ENCODE measurements around the gene FAM13A. TPM values are rescaled to one million over a fixed set of nuclear protein-coding genes. Genes with fewer than 3 reads are reported as not detected.

FAM13A gene
- total RNA-seq, 3 donors from 2014 or later, result 55.7 to 170 (median 118) TPM

DNA sequence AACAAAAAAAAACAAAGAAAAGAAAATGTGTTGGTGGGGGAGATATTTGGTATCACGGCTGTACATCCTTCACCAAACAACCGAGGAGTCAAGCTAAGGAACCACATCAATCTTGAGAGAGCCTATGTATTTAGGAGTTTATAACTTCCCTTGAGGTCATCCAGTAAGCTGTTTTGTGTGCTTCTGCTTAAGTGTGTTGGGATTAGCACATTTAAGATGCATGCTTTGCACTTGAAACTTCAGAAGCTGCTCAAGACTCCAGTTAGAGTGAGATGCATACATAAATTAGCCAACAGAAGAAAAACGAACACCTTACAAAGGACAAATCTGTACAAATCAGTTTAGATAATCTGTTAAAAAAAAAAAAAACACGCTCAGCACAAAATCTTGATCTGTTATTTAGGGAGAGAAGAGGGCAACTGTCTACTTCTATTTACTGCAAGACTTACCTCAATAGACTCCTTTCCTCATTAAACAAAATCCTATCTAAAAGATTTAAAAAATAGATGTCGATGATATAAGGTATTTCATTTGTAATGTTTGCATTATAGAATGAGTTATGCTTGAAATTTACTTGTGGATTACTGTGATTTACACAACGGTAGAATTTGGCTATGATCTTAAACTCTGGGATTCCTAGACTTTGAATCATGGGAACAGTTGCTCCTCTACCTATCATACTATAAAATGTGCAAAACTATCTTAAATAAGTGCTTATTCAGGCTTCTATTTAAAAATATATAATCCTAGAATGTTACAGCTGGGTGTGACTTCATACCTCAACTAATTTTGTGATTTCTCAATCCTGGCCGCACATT lies 305.5 kb downstream of the FAM13A start:
- intact Hi-C loops (cut with DNase I; ENCODE audit: low total_unique reads), result no loop called here
- H3K27ac ChIP-seq, result no peak overlapping the region
- no peaks in the 10 kb centered on the region for H3K4me1 ChIP-seq
- H3K27me3 ChIP-seq, result no peaks in the 10 kb centered on the region
- TF ChIP-seq POLR2AphosphoS5 (IDR thresholded peaks at IDR 0.05) (no peak), POLR2A (IDR thresholded peaks at IDR 0.05) (no peak)
- TF ChIP-seq, protein P1, sequence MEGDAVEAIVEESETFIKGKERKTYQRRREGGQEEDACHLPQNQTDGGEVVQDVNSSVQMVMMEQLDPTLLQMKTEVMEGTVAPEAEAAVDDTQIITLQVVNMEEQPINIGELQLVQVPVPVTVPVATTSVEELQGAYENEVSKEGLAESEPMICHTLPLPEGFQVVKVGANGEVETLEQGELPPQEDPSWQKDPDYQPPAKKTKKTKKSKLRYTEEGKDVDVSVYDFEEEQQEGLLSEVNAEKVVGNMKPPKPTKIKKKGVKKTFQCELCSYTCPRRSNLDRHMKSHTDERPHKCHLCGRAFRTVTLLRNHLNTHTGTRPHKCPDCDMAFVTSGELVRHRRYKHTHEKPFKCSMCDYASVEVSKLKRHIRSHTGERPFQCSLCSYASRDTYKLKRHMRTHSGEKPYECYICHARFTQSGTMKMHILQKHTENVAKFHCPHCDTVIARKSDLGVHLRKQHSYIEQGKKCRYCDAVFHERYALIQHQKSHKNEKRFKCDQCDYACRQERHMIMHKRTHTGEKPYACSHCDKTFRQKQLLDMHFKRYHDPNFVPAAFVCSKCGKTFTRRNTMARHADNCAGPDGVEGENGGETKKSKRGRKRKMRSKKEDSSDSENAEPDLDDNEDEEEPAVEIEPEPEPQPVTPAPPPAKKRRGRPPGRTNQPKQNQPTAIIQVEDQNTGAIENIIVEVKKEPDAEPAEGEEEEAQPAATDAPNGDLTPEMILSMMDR (IDR thresholded peaks at IDR 0.05), result no peak
- H3K36me3 ChIP-seq, result peaks cover 7% of the 10 kb centered on the region
- H3K4me3 ChIP-seq, result no peak overlapping the region
- DNase-seq (ENCODE audit: low spot score in 2 of 2), result no peak
- H3K9me3 ChIP-seq, result no peaks in the 10 kb centered on the region

DNA sequence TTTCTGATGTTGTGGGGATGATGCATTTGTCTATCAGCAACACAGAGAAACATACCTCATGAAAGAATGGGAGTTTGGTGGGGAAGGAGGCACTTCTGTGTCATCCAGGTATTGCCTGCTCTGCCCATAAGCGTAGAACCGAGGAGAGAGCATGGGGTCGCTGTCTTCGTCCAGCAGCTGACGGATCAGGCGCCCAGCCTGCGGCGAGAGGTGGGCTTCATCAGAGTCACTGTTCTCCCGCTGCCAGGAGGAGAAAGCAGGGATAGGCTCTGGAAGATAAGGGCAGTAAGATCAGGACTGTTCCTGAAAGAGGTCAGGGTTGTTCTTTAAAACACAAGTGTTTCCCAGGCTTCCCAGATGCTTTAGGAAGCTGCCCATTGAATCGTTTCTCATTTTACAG lies 306.6 kb downstream of the FAM13A start:
- intact Hi-C loops (cut with DNase I; ENCODE audit: low total_unique reads), result no loop called here
- Histone ChIP-seq H3K9me3 (no peaks in the 10 kb centered on the region), H3K4me1 (no peaks in the 10 kb centered on the region), H3K4me3 (no peak overlapping the region), H3K36me3 (peaks cover 7% of the 10 kb centered on the region), H3K27me3 (no peaks in the 10 kb centered on the region), H3K27ac (no peak overlapping the region)
- no peak for DNase-seq (ENCODE audit: low spot score in 2 of 2)
- no peak for TF ChIP-seq POLR2AphosphoS5 (IDR thresholded peaks at IDR 0.05)
- TF ChIP-seq, protein P1 (IDR thresholded peaks at IDR 0.05), result no peak
- TF ChIP-seq POLR2A (IDR thresholded peaks at IDR 0.05), result no peak

DNA sequence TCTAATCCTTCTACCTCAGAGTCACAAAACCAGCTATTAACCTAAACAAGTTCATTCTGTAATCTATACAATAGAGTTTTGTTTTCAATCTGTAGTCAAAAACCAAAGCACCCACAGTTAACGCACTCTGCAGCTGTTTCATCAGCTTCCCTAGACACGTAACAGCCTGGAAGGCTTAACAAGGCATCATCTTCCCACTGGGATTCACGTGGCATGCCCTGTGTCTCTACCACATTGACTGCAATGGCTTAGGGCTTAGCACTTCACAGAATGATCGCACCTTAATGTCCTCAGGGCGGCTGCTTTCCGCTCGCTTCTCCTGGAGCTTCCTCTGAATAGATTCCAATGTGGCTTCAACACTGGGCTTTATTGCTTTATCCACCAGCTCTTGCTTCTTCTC lies 309.6 kb downstream of the FAM13A start:
- TF ChIP-seq POLR2AphosphoS5 (IDR thresholded peaks at IDR 0.05) (no peak), POLR2A (IDR thresholded peaks at IDR 0.05) (no peak)
- TF ChIP-seq, protein P1 (IDR thresholded peaks at IDR 0.05), result no peak
- no peaks in the 10 kb centered on the region for H3K9me3 ChIP-seq
- intact Hi-C loops (cut with DNase I; ENCODE audit: low total_unique reads), result no loop called here
- no peak for DNase-seq (ENCODE audit: low spot score in 2 of 2)
- H3K4me1 ChIP-seq, result no peaks in the 10 kb centered on the region
- H3K27me3 ChIP-seq, result no peaks in the 10 kb centered on the region
- no peak overlapping the region for H3K27ac ChIP-seq
- peaks cover 7% of the 10 kb centered on the region for H3K36me3 ChIP-seq
- H3K4me3 ChIP-seq, result no peak overlapping the region

DNA sequence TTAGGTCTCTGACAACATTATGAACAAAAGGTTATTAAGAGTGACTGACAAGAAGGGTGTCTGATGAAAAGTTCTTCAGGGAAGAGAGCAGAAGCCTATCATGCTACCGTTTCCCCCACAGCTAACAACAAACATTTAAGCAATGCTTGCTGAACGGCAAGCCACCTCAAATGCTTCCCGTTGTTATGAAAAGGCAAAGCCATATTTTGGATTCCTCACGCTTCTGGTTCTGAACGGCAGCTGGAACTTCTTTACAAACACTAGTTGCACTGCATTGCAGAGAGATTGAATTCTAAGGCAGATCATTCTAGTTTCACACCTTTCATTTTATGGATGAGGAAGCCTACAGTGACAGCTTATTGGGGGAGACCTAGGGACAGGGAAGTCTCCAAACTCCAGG lies 310.8 kb downstream of the FAM13A start:
- H3K4me3 ChIP-seq, result no peak overlapping the region
- H3K27me3 ChIP-seq, result no peaks in the 10 kb centered on the region
- TF ChIP-seq POLR2AphosphoS5 (IDR thresholded peaks at IDR 0.05), result no peak
- H3K9me3 ChIP-seq, result no peaks in the 10 kb centered on the region
- peak overlapping the region; percentile 10 to 27 for H3K27ac ChIP-seq
- DNase-seq (ENCODE audit: low spot score in 2 of 2), result no peak
- H3K36me3 ChIP-seq, result peaks cover 7% of the 10 kb centered on the region
- no peaks in the 10 kb centered on the region for H3K4me1 ChIP-seq
- intact Hi-C loops (cut with DNase I; ENCODE audit: low total_unique reads), result no loop called here

DNA sequence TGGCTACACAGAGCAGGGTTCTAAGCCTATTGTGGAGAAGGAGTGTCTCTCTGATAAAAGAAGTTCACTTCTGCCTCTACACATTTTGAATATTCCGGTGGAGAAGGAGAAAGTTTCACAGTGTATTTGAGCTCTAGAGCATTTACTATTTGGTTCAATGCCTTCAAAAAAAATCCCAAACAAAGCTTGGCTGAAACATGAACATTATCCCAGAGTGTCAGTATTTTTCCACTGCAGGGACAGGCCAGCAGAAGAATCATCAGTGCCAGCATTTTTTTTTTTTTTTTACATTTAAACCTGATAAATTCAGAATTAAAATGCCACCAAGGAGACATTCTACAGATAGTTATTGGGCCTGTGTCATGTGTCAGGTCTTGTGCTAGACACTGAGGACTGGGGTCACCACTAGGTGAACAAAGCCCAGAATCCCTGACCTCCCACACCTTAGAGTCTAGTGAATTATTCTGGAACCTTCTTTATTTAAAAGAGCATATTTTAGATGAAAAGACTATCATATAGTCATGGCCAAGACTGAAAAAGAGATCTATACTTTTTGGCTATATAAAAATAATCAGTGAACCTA lies 311.3 kb downstream of the FAM13A start:
- Histone ChIP-seq H3K27me3 (no peaks in the 10 kb centered on the region), H3K9me3 (no peaks in the 10 kb centered on the region), H3K36me3 (peaks cover 7% of the 10 kb centered on the region), H3K27ac (peak overlapping the region; percentile 10 to 27), H3K4me1 (no peaks in the 10 kb centered on the region), H3K4me3 (no peak overlapping the region)
- no peak for DNase-seq (ENCODE audit: low spot score in 2 of 2)
- intact Hi-C loops (cut with DNase I; ENCODE audit: low total_unique reads), result no loop called here
- TF ChIP-seq POLR2AphosphoS5 (IDR thresholded peaks at IDR 0.05) (no peak), POLR2A (IDR thresholded peaks at IDR 0.05) (no peak)
- TF ChIP-seq, protein P1 (IDR thresholded peaks at IDR 0.05), result no peak

Data from breast epithelium (tissue), 4 donors.